ENCODE results near the gene LRRC4B. TPM values are rescaled to one million over a fixed set of nuclear protein-coding genes. Genes with fewer than 3 reads are reported as not detected.

Gene LRRC4B
- total RNA-seq, 4 donors from 2014 or later, result 0.33 to 0.81 (median 0.34) TPM; not detected in 1

- Histone ChIP-seq H3K27me3 (peaks cover 0 to 8% (median 0%) of the 10 kb centered on the region in 3 donors), H3K4me1 (no peaks in the 10 kb centered on the region), H3K9me3 (no peaks in the 10 kb centered on the region), H3K4me3 (no peak overlapping the region), H3K36me3 (no peaks in the 10 kb centered on the region), H3K27ac (no peak overlapping the region)
- no peak for ATAC-seq
- in situ Hi-C loops (cut with MboI; ENCODE audit: low sequenced_read_pairs in 4 of 4) (no loop called here), intact Hi-C loops (cut with DNase I; ENCODE audit: low total_unique reads) (no loop called here)
- TF ChIP-seq POLR2A (IDR thresholded peaks at IDR 0.05), result no peak
- TF ChIP-seq, protein P1, sequence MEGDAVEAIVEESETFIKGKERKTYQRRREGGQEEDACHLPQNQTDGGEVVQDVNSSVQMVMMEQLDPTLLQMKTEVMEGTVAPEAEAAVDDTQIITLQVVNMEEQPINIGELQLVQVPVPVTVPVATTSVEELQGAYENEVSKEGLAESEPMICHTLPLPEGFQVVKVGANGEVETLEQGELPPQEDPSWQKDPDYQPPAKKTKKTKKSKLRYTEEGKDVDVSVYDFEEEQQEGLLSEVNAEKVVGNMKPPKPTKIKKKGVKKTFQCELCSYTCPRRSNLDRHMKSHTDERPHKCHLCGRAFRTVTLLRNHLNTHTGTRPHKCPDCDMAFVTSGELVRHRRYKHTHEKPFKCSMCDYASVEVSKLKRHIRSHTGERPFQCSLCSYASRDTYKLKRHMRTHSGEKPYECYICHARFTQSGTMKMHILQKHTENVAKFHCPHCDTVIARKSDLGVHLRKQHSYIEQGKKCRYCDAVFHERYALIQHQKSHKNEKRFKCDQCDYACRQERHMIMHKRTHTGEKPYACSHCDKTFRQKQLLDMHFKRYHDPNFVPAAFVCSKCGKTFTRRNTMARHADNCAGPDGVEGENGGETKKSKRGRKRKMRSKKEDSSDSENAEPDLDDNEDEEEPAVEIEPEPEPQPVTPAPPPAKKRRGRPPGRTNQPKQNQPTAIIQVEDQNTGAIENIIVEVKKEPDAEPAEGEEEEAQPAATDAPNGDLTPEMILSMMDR (IDR thresholded peaks at IDR 0.05 in 4 of 5, conservative IDR thresholded peaks at IDR 0.05 in 1 of 5), result no peak
- no peak for DNase-seq
These were observed 47.3 kb downstream of the LRRC4B start for GRCh38 chr19:50520822-50521465.

- in situ Hi-C loops (cut with MboI; ENCODE audit: low sequenced_read_pairs in 4 of 4) (no loop called here), intact Hi-C loops (cut with DNase I; ENCODE audit: low total_unique reads) (loop anchor here (10.0 kb wide), 1 partner anchor 286 kb away; no protein-coding TSS in a partner anchor)
- Histone ChIP-seq H3K36me3 (no peaks in the 10 kb centered on the region), H3K27me3 (peaks cover 0 to 8% (median 4%) of the 10 kb centered on the region in 3 donors), H3K27ac (no peak overlapping the region), H3K4me1 (no peaks in the 10 kb centered on the region), H3K4me3 (no peak overlapping the region), H3K9me3 (no peaks in the 10 kb centered on the region)
- DNase-seq, result no peak
- ATAC-seq, result no peak
- TF ChIP-seq POLR2A (IDR thresholded peaks at IDR 0.05), result no peak
- TF ChIP-seq, protein P1 (IDR thresholded peaks at IDR 0.05 in 4 of 5, conservative IDR thresholded peaks at IDR 0.05 in 1 of 5), result no peak
These were observed 49.1 kb downstream of the LRRC4B start for GRCh38 chr19:50519006-50519575.

- TF ChIP-seq POLR2A (IDR thresholded peaks at IDR 0.05), result no peak
- TF ChIP-seq, protein P1 (IDR thresholded peaks at IDR 0.05 in 4 of 5, conservative IDR thresholded peaks at IDR 0.05 in 1 of 5), result no peak
- in situ Hi-C loops (cut with MboI; ENCODE audit: low sequenced_read_pairs in 4 of 4), result no loop called here
- no peaks in the 10 kb centered on the region for H3K9me3 ChIP-seq
- H3K27me3 ChIP-seq, result peaks cover 0 to 8% (median 4%) of the 10 kb centered on the region in 3 donors
- H3K4me1 ChIP-seq, result no peaks in the 10 kb centered on the region
- H3K27ac ChIP-seq, result no peak overlapping the region
- no peak for ATAC-seq
- intact Hi-C loops (cut with DNase I; ENCODE audit: low total_unique reads), result loop anchor here (10.0 kb wide), 1 partner anchor 286 kb away; no protein-coding TSS in a partner anchor
- DNase-seq, result no peak
- no peak overlapping the region for H3K4me3 ChIP-seq
- H3K36me3 ChIP-seq, result no peaks in the 10 kb centered on the region
These were observed 49.9 kb downstream of the LRRC4B start for GRCh38 chr19:50518091-50519005.

DNA sequence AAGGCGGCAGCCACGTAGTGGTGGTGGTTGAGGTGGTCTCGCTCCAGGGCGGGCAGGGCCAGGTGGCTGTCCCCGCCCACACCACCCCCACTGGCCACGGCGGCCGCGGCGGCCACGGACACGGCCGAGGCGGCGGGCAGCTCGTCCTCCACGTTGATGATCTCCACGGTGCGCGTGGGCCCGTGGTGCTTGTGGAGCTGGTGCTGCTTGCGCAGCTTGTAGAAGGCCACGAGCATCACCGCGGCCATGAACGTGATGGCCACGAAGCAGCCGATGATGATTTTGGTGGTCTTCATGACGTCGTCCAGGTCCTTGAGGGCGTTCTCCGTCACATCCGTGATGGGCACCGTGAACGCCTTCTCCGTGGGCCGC lies 50.5 kb downstream of the LRRC4B start:
- H3K4me3 ChIP-seq, result no peak overlapping the region
- ATAC-seq (no peak), DNase-seq (no peak)
- in situ Hi-C loops (cut with MboI; ENCODE audit: low sequenced_read_pairs in 4 of 4), result no loop called here
- H3K27ac ChIP-seq, result no peak overlapping the region
- peaks cover 0 to 8% (median 4%) of the 10 kb centered on the region in 3 donors for H3K27me3 ChIP-seq
- TF ChIP-seq, protein P1 (IDR thresholded peaks at IDR 0.05 in 4 of 5, conservative IDR thresholded peaks at IDR 0.05 in 1 of 5), result no peak
- no peak for TF ChIP-seq POLR2A (IDR thresholded peaks at IDR 0.05)
- H3K9me3 ChIP-seq, result no peaks in the 10 kb centered on the region
- intact Hi-C loops (cut with DNase I; ENCODE audit: low total_unique reads), result loop anchor here (10.0 kb wide), 1 partner anchor 287 kb away; no protein-coding TSS in a partner anchor
- H3K4me1 ChIP-seq, result no peaks in the 10 kb centered on the region
- H3K36me3 ChIP-seq, result no peaks in the 10 kb centered on the region

Data from gastrocnemius medialis (tissue), 4 donors.